ENCODE results near the gene MN1.

The MN1 gene

DNA sequence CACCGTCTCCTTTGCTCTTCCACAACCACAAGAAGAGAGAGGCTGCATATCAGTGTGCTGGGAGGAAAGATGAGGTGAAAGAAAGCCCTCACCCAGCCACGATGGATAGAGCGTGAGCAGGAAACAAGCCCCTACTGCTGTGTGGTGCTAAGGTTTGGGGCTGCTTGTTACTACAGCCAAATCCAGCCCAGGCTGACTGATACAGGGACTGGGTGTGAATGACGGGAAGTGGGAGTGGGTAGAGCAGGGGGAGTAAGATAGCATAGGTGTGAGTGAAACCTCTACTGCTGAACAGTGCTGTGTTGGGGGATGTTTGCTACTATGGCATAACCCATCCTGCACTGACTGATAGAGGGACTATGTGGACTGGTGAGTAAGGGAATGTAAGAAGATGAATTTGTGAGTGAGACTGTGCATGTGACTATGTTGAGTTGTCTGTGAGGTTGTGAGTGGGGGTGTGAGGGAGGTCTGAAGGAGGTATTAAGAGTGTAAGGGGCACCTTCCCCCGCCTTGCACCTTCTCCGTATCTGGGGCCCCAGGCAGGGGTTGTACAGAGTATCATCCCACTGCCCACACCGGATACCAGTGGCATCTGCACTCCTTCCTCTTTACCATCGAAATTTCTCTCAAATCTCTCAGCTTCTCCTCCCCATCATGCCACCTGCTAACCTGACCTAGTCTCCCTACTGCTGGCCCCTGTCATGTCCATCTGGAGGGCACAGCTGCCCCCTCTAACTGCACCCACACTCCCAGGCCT lies 91.5 kb downstream of the MN1 start:
- FAIRE-seq = no peak

DNA sequence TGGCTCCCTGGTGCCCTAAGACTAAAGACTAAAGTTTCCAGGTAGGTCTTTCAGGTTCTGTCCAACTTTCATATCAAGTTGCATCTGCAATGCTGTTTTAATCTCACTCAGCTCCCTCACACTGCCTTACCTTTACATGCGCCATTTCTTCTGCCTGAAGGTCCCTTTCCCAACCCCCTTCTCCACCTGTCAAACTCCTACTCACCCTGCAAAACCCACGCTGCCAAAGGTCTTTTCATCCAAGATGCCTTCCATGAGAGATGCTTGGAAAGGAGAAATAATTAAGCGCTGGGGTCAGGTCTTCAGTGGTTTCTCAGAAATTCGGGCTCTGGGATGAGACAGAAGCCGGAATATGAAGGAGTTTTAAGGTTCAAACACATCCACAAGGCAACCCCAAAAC lies 95.1 kb downstream of the MN1 start:
- no peak for FAIRE-seq

DNA sequence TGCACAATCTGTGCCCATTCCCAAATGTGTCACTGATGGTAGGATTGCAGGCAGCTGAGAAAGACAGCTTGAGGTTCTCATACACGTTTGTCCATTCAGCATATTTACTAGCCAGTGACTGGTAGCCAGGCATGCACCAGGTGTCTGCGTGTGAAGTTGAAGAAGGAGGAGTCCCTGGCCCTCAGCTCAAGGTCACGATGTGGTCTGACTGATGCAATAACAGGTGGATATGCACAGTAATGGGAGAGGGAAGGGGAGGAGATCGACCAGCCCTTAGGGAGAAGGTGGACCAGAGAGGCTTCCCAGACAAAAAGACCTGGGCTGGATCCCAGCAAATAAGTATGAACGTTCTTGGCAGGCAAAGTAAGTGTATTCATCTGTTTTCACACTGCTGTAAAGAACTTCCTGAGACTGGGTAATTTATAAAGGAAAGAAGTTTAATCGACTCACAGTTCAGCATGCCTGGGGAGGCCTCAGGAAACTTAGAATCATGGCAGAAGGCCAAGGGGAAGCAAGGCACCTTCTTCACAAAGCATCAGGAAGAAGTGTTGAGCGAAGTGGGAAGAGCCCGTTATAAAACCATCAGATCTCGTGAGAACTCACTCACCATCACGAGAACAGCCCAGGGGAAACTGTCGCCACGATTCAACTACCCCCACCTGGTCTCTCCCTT lies 96.0 kb downstream of the MN1 start:
- FAIRE-seq = no peak

DNA sequence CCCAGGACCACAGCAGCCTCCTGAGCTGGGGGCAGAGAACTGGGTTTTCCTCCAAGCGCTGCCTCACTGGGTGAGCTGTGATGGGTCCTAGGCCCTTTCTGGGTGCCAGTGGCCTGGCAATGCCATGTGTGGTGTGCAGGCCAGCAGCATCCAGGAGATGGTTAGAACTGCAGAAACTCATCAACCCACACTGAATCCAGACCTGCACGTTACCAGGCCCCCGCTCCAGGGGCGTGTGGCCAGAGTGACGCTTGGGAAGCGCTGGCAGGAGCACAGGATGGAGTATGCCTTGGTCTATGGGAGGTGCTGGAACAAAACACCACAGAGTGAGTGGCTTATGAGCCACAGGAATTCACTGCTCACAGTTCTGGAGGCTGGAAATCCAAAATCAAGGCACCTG lies 97.0 kb downstream of the MN1 start:
- no peak for FAIRE-seq

- FAIRE-seq = no peak
Measured at GRCh38 chr22:27699383-27700019, 102.1 kb downstream of the MN1 start.

- FAIRE-seq = no peak
Measured at GRCh38 chr22:27698813-27699212, 102.7 kb downstream of the MN1 start.

Data from islet of Langerhans (tissue), 1 donor.